Osteoblast (primary cell): ENCODE measurements around the gene RTBDN. TPM values are rescaled to one million over a fixed set of nuclear protein-coding genes. Genes with fewer than 3 reads are reported as not detected.
"Not testable (repeated sequence)": the region's sequence is repeated elsewhere in the genome, so short reads cannot be mapped to it uniquely, and the experiment has no call there.

Source experiments
- DNase-seq: peaks from one replicate; pipeline ENCODE4 v3.0.0; 2011; ENCODE audit warnings: low spot score, mixed read lengths; ENCODE audit not compliant: insufficient read length; ENCODE audit errors: missing footprints
- H2AFZ ChIP-seq: 2 replicates; pipeline ENCODE4 v1.6.0; 2011; ENCODE audit warnings: mild to moderate bottlenecking, low read length
- H3K27ac ChIP-seq: 2 replicates; pipeline ENCODE4 v1.5.1; 2011; ENCODE audit warnings: mild to moderate bottlenecking, low read depth, low read length, moderate library complexity
- H3K27me3 ChIP-seq: 2 replicates; pipeline ENCODE4 v1.6.0; 2012; ENCODE audit warnings: mild to moderate bottlenecking, control low read depth, inconsistent platforms, low read length, moderate library complexity; ENCODE audit not compliant: insufficient read depth
- H3K36me3 ChIP-seq: 2 replicates; pipeline ENCODE4 v1.5.1; 2011; ENCODE audit warnings: mild to moderate bottlenecking, low read length, control low read depth, moderate library complexity; ENCODE audit not compliant: insufficient read depth
- H3K4me1 ChIP-seq: 2 replicates; pipeline ENCODE4 v1.5.1; 2011; ENCODE audit warnings: mild to moderate bottlenecking, low read length, control low read depth, moderate library complexity; ENCODE audit not compliant: insufficient read depth
- H3K4me2 ChIP-seq: 2 replicates; pipeline ENCODE4 v1.6.0; 2011; ENCODE audit warnings: mild to moderate bottlenecking, low read length; ENCODE audit not compliant: insufficient read depth
- H3K4me3 ChIP-seq: fragments of 200-600 bp; sonication (generic); 3 replicates; pipeline ENCODE4 v1.5.1; 2012; ENCODE audit warnings: mild to moderate bottlenecking, low read length, inconsistent platforms; ENCODE audit not compliant: insufficient read depth
- H3K79me2 ChIP-seq: 2 replicates; pipeline ENCODE4 v1.6.0; 2012; ENCODE audit warnings: mild to moderate bottlenecking, low read length, control low read depth, inconsistent platforms; ENCODE audit not compliant: insufficient read depth
- H3K9me3 ChIP-seq: 2 replicates; pipeline ENCODE4 v1.5.1; 2011; ENCODE audit warnings: low read depth, low read length, control low read depth
- H4K20me1 ChIP-seq: 2 replicates; pipeline ENCODE4 v1.6.0; 2012; ENCODE audit warnings: mild to moderate bottlenecking, low read length, control low read depth; ENCODE audit not compliant: insufficient read depth
- CTCF ChIP-seq: IDR thresholded peaks from 2 replicates; pipeline ENCODE4 v1.5.1; 2011; ENCODE audit warnings: mild to moderate bottlenecking, low read depth, low read length, moderate library complexity; ENCODE audit errors: extremely low read depth
- total RNA-seq: library from RNA; depleted of rRNA; stranded (reverse); fragments of >200 nt; gene quantifications from 2 replicates; pipeline ENCODE4 v1.2.3, GENCODE V29; 2012

RTBDN gene
- total RNA-seq, 1 donor = not detected

GRCh38 chr19:12799742-12800465, 34.5 kb downstream of the RTBDN start:
- no peak for TF ChIP-seq CTCF
- peak overlapping the region; percentile 95 for H3K4me2 ChIP-seq

GRCh38 chr19:12797607-12798006, 36.8 kb downstream of the RTBDN start:
- H3K9me3 ChIP-seq, H4K20me1 ChIP-seq, DNase-seq, H2AFZ ChIP-seq, H3K27ac ChIP-seq, H3K4me3 ChIP-seq, H3K4me2 ChIP-seq, H3K36me3 ChIP-seq, H3K27me3 ChIP-seq: not testable (repeated sequence)
- peaks cover 18% of the 10 kb centered on the region for H3K4me1 ChIP-seq
- H3K79me2 ChIP-seq = peaks cover 19% of the 10 kb centered on the region

More at GRCh38 chr19:12799742-12800465, 34.5 kb downstream of the RTBDN start:
- Histone ChIP-seq H3K9me3 (no peaks in the 10 kb centered on the region), H3K27ac (no peak overlapping the region), H2AFZ (no peak overlapping the region), H3K4me1 (peaks cover 14% of the 10 kb centered on the region), H3K4me3 (no peak overlapping the region), H4K20me1 (peaks cover 3% of the 10 kb centered on the region), H3K79me2 (peaks cover 11% of the 10 kb centered on the region), H3K36me3 (peaks cover 8% of the 10 kb centered on the region), H3K27me3 (no peaks in the 10 kb centered on the region)
- DNase-seq = peak; percentile 32

GRCh38 chr19:12797141-12797587, 37.2 kb downstream of the RTBDN start:
- no peak overlapping the region for H3K27ac ChIP-seq
- TF ChIP-seq CTCF = no peak
- H3K36me3 ChIP-seq = peaks cover 8% of the 10 kb centered on the region
- no peak overlapping the region for H2AFZ ChIP-seq
- H3K9me3 ChIP-seq = no peaks in the 10 kb centered on the region
- H3K27me3 ChIP-seq = no peaks in the 10 kb centered on the region
- H3K4me3 ChIP-seq = no peak overlapping the region
- peaks cover 23% of the 10 kb centered on the region for H3K79me2 ChIP-seq
- DNase-seq = no peak
- H3K4me2 ChIP-seq = no peak overlapping the region
- peaks cover 14% of the 10 kb centered on the region for H3K4me1 ChIP-seq
- H4K20me1 ChIP-seq = peaks cover 9% of the 10 kb centered on the region

- Histone ChIP-seq H2AFZ (no peak overlapping the region), H4K20me1 (peaks cover 15% of the 10 kb centered on the region), H3K4me3 (peak overlapping the region; percentile 26), H3K4me2 (peak overlapping the region; percentile 33), H3K27ac (no peak overlapping the region), H3K36me3 (peaks cover 8% of the 10 kb centered on the region), H3K27me3 (no peaks in the 10 kb centered on the region), H3K4me1 (peaks cover 12% of the 10 kb centered on the region), H3K9me3 (no peaks in the 10 kb centered on the region), H3K79me2 (peaks cover 28% of the 10 kb centered on the region)
- peak; percentile 98 for DNase-seq
- peak; percentile 97 for TF ChIP-seq CTCF
These were observed 38.0 kb downstream of the RTBDN start for GRCh38 chr19:12796146-12797071.
